ENCODE measurements around the gene GPC6. TPM values are rescaled to one million over a fixed set of nuclear protein-coding genes. Genes with fewer than 3 reads are reported as not detected.

GPC6 gene
- polyA plus RNA-seq, 1 of the 3 experiments (the other 2 are of a cell fraction): 6.7 TPM

GRCh38 chr13:93932901-93933300 lies 706.3 kb downstream of the GPC6 start:
- no peak for DNase-seq
- no peaks in the 10 kb centered on the region for H3F3A ChIP-seq (replicated peaks; ENCODE audit: insufficient read depth)
- H4K20me1 ChIP-seq (ENCODE audit: insufficient read depth): no peaks in the 10 kb centered on the region
- TF ChIP-seq SMC3 (IDR thresholded peaks at IDR 0.05; ENCODE audit: low read depth, low read length) (no peak), TAF1 (IDR thresholded peaks at IDR 0.05; ENCODE audit: borderline replicate concordance, low read depth, low read length) (no peak), EZH2phosphoT487 (IDR thresholded peaks at IDR 0.05; ENCODE audit: borderline replicate concordance, low read depth) (no peak), GABPA (IDR thresholded peaks at IDR 0.05; ENCODE audit: low read depth) (no peak), IRF3 (IDR thresholded peaks at IDR 0.05; ENCODE audit: low read depth, low read length) (no peak), FOXJ3 (CRISPR knock-in tag; IDR thresholded peaks at IDR 0.05) (no peak), GATA2 (CRISPR knock-in tag; IDR thresholded peaks at IDR 0.05) (no peak), RFX5 (IDR thresholded peaks at IDR 0.05; ENCODE audit: low read length) (no peak), RXRA (IDR thresholded peaks at IDR 0.05; ENCODE audit: borderline replicate concordance, low read depth) (no peak), CTCF (IDR thresholded peaks at IDR 0.05) (no peak), YY1 (IDR thresholded peaks at IDR 0.05; ENCODE audit: low read depth) (no peak), NFIC (IDR thresholded peaks at IDR 0.05; ENCODE audit: borderline replicate concordance) (no peak), CHD2 (IDR thresholded peaks at IDR 0.05; ENCODE audit: low read length, partially characterized antibody) (no peak), FOSL2 (IDR thresholded peaks at IDR 0.05; ENCODE audit: borderline replicate concordance, low read depth) (no peak), REST (IDR thresholded peaks at IDR 0.05; ENCODE audit: low read depth, low read length) (no peak), PBX3 (IDR thresholded peaks at IDR 0.05) (no peak), MXI1 (IDR thresholded peaks at IDR 0.05; ENCODE audit: low read depth, low read length) (no peak), FOXM1 (IDR thresholded peaks at IDR 0.05; ENCODE audit: low read depth) (no peak), TCF12 (IDR thresholded peaks at IDR 0.05) (no peak), ZBTB33 (IDR thresholded peaks at IDR 0.05; ENCODE audit: borderline replicate concordance, low read depth) (no peak)
- H3K9me3 ChIP-seq: no peaks in the 10 kb centered on the region
- H3K27ac ChIP-seq (ENCODE audit: low read depth in 2 of 2, low read length in 1 of 2): no peak overlapping the region
- no peak overlapping the region for H3K4me3 ChIP-seq (ENCODE audit: low read depth in 2 of 2, low read length in 1 of 2)
- no peaks in the 10 kb centered on the region for H3K36me3 ChIP-seq (replicated peaks in 1 of 2; ENCODE audit: control insufficient read depth in 1 of 2, insufficient read depth in 2 of 2, low read length in 1 of 2)
- ChIA-PET CTCF (no interaction called here), POLR2A (interaction anchor here (0.5 to 0.6 kb wide), 2 partner anchors 10 to 306 kb away, joined by 3 to 4 read pairs; no protein-coding TSS in a partner anchor)
- H3K79me2 ChIP-seq (ENCODE audit: insufficient read depth): no peaks in the 10 kb centered on the region
- no peak overlapping the region for H3K9ac ChIP-seq
- 91% methylated on average over 3 of the region's 3 CpGs for WGBS (ENCODE audit: low lambda C conversion rate)
- no peak overlapping the region for H2AFZ ChIP-seq (ENCODE audit: low read depth)
- no peaks in the 10 kb centered on the region for H3K9me2 ChIP-seq
- H3K27me3 ChIP-seq (ENCODE audit: insufficient read depth): no peaks in the 10 kb centered on the region
- no peak overlapping the region for H3K4me2 ChIP-seq
- H3K4me1 ChIP-seq (ENCODE audit: control insufficient read depth in 1 of 2, insufficient read depth in 2 of 2, low read depth in 1 of 2, low read length in 1 of 2): no peaks in the 10 kb centered on the region
